ENCODE measurements around the gene FEM1C. TPM values are rescaled to one million over a fixed set of nuclear protein-coding genes. Genes with fewer than 3 reads are reported as not detected.

Gene FEM1C
- total and polyA plus RNA-seq, 10 of the 15 experiments (the other 5 are each of a cell fraction or from before 2014, with no cell fraction given), result 1.9 to 15.6 (median 8.0) TPM

GRCh38 chr5:115555084-115555633 is 10.6 kb upstream of the FEM1C start:
- no peaks in the 10 kb centered on the region for H3K79me2 ChIP-seq (ENCODE audit: control insufficient read depth, insufficient read depth, low read length)
- DNase-seq (ENCODE audit: low read depth, low spot score) (no peak), ATAC-seq (no peak; the same call in 2 of the 3 replicates), FAIRE-seq (no peak)
- no peak overlapping the region; the same call in 1 of the 2 replicates for H2AFZ ChIP-seq (ENCODE audit: control insufficient read depth, low read depth, low read length)
- no peaks in the 10 kb centered on the region for H3K4me1 ChIP-seq (ENCODE audit: control insufficient read depth, insufficient read depth, low read length)
- intact Hi-C loops (cut with micrococcal nuclease; ENCODE audit: unreplicated experiment) (no loop called here), in situ Hi-C loops (cut with MboI) (no loop called here)
- no peak overlapping the region for H3K4me2 ChIP-seq (ENCODE audit: control insufficient read depth, insufficient read depth)
- RAD21 ChIA-PET (ENCODE audit: unreplicated experiment), result interaction anchor here (3.7 kb wide), 1 partner anchor 19 kb away, joined by 22 read pairs; no protein-coding TSS in a partner anchor
- H3K9ac ChIP-seq (ENCODE audit: control insufficient read depth, insufficient read depth, low read length), result no peak overlapping the region
- CTCF ChIA-PET, result interaction anchor here (0.8 to 3.0 kb wide), 4 partner anchors 11 to 245 kb away, joined by 3 to 15 read pairs (median 4); partner anchors contain the start of gene FEM1C
- TF ChIP-seq PAX8 (IDR thresholded peaks at IDR 0.05) (no peak), PML (IDR thresholded peaks at IDR 0.05; ENCODE audit: low read length) (no peak), YBX1 (IDR thresholded peaks at IDR 0.05) (no peak), MYC (IDR thresholded peaks at IDR 0.05; ENCODE audit: insufficient read depth, insufficient read length, insufficient replicate concordance, low read length, severe bottlenecking) (no peak), USF1 (IDR thresholded peaks at IDR 0.05; ENCODE audit: borderline replicate concordance, extremely low read length, insufficient read depth, low read depth, low read length) (no peak), SMARCA5 (IDR thresholded peaks at IDR 0.05) (no peak), SMAD1 (IDR thresholded peaks at IDR 0.05; ENCODE audit: low read depth, partially characterized antibody) (no peak), HDGF (IDR thresholded peaks at IDR 0.05) (no peak), PKNOX1 (IDR thresholded peaks at IDR 0.05) (no peak), POU2F2 (IDR thresholded peaks at IDR 0.05; ENCODE audit: borderline replicate concordance, low read depth, low read length) (no peak), RUNX3 (IDR thresholded peaks at IDR 0.05; ENCODE audit: low read length) (no peak), NFYA (IDR thresholded peaks at IDR 0.05; ENCODE audit: borderline replicate concordance, low read depth, low read length) (no peak), DPF2 (IDR thresholded peaks at IDR 0.05) (no peak), E4F1 (IDR thresholded peaks at IDR 0.05; ENCODE audit: borderline replicate concordance, partially characterized antibody) (no peak), CREB1 (IDR thresholded peaks at IDR 0.05; ENCODE audit: low read depth) (no peak), MTA2 (IDR thresholded peaks at IDR 0.05; ENCODE audit: low read depth) (no peak), ZNF622 (IDR thresholded peaks at IDR 0.05) (no peak), ZSCAN29 (IDR thresholded peaks at IDR 0.05) (no peak), SPI1 (IDR thresholded peaks at IDR 0.05; ENCODE audit: borderline replicate concordance, insufficient read depth, low read depth, low read length) (no peak)
- no peaks in the 10 kb centered on the region for H3K36me3 ChIP-seq (ENCODE audit: control insufficient read depth in 2 of 2, insufficient read depth in 2 of 2, low read length in 1 of 2)
- no peak overlapping the region for H3K27ac ChIP-seq (ENCODE audit: control insufficient read depth, insufficient read depth)
- H3K4me3 ChIP-seq, result no peak overlapping the region
- no TSS peak for BruUV-seq (replicated peaks)
- SMC1A ChIA-PET (ENCODE audit: uncharacterized antibody, unreplicated experiment), result interaction anchor here (0.7 to 6.3 kb wide), 5 partner anchors 10 to 246 kb away, joined by 3 to 56 read pairs (median 6); partner anchors contain the start of gene FEM1C
- POLR2A ChIA-PET, result no interaction called here
- no peaks in the 10 kb centered on the region for H3K9me3 ChIP-seq (replicated peaks; ENCODE audit: control insufficient read depth, insufficient read depth, low read length)
- 66% methylated on average over 4 of the region's 4 CpGs for WGBS (ENCODE audit: insufficient coverage, insufficient replicate concordance, low lambda C conversion rate, missing lambda C conversion rate)
- no peaks in the 10 kb centered on the region for H4K20me1 ChIP-seq (ENCODE audit: control insufficient read depth, insufficient read depth)
- no peaks in the 10 kb centered on the region for H3K27me3 ChIP-seq (replicated peaks in 1 of 2; ENCODE audit: control insufficient read depth in 2 of 2, insufficient read depth in 2 of 2, low read length in 1 of 2)

Measured in GM12878 (cell line).